Endothelial cell of umbilical vein (primary cell): ENCODE data around the gene GET4. TPM values are rescaled to one million over a fixed set of nuclear protein-coding genes. Genes with fewer than 3 reads are reported as not detected.

Source experiments
- BruUV-seq: library from RNA; stranded (reverse); fragments of 400-500 nt; replicated peaks from 2 replicates; lab custom pipeline; 2021; lab: Mats Ljungman, UMichigan
- CTCF ChIA-PET: fragments of 300-600, 350-600 bp; sonication (Branson Sonifier 250); formaldehyde crosslinking; loops from one replicate; lab custom pipeline; 2021; ENCODE audit warnings: antibody characterized with exemption, inconsistent platforms; lab: Charles Lee
- POLR2A ChIA-PET: fragments of 300-600, 350-600 bp; sonication (Branson Sonifier 250); formaldehyde crosslinking; loops from one replicate; lab custom pipeline; 2021; ENCODE audit warnings: antibody characterized with exemption, inconsistent platforms; lab: Charles Lee
- DNase-seq: peaks from one replicate; pipeline ENCODE4 v3.0.0-alpha.2; 2011; ENCODE audit warnings: low read depth, low spot score
- FAIRE-seq: peaks from 2 replicates; lab custom pipeline; 2011; peaks lifted over from hg19 to GRCh38; lab: Jason Lieb, UNC
- H2AFZ ChIP-seq: 2 replicates; pipeline ENCODE4 v1.6.0; 2012; ENCODE audit warnings: low read depth, low read length, control low read depth, inconsistent platforms
- H3K27ac ChIP-seq: 2 replicates; pipeline ENCODE4 v1.5.1; 2011; ENCODE audit warnings: low read depth, mild to moderate bottlenecking, control low read depth, low read length, moderate library complexity; ENCODE audit not compliant: insufficient read depth
- H3K27me3 ChIP-seq, 2 experiments: 2 replicates each; pipeline versions ENCODE4 v1.6.0 to v1.6.1; 2011; ENCODE audit warnings: low read length in 2 of 2, mixed read lengths in 1 of 2; ENCODE audit not compliant: control insufficient read depth in 2 of 2, insufficient read depth in 2 of 2
- H3K36me3 ChIP-seq, 2 experiments: 2 replicates in 1 of 2; 3 replicates in 1 of 2; pipeline ENCODE4 v1.5.1; 2011; ENCODE audit warnings: low read length in 2 of 2, mild to moderate bottlenecking in 1 of 2, moderate library complexity in 1 of 2; ENCODE audit not compliant: control insufficient read depth in 2 of 2, insufficient read depth in 2 of 2; ENCODE audit errors: extremely low read depth in 1 of 2
- H3K4me1 ChIP-seq: 3 replicates; pipeline ENCODE4 v1.5.1; 2011; ENCODE audit warnings: mild to moderate bottlenecking, low read length; ENCODE audit not compliant: control insufficient read depth, insufficient read depth; ENCODE audit errors: extremely low read depth
- H3K4me2 ChIP-seq: 2 replicates; pipeline ENCODE4 v1.6.1; 2011; ENCODE audit warnings: low read length, control low read depth, mixed read lengths; ENCODE audit not compliant: insufficient read depth
- H3K4me3 ChIP-seq, 3 experiments: fragments of 200-600 bp in 1 of 3; sonication (generic), shearing (Covaris generic) in 1 of 3; replicated peaks in 1 of 3; 2 replicates each; pipeline ENCODE4 v1.5.1; 2011 to 2016; ENCODE audit warnings: control low read depth in 3 of 3, low read length in 3 of 3, mild to moderate bottlenecking in 2 of 3, inconsistent platforms in 1 of 3, low read depth in 1 of 3, moderate library complexity in 1 of 3; ENCODE audit not compliant: insufficient read depth in 1 of 3
- H3K79me2 ChIP-seq: 2 replicates; pipeline ENCODE4 v1.6.0; 2012; ENCODE audit warnings: low read length, inconsistent platforms; ENCODE audit not compliant: control insufficient read depth, insufficient read depth
- H3K9ac ChIP-seq: replicated peaks from 2 replicates; pipeline ENCODE3; 2011; ENCODE audit warnings: low read length, control low read depth; ENCODE audit not compliant: insufficient read depth; ENCODE audit errors: extremely low read depth
- H3K9me1 ChIP-seq: replicated peaks from 3 replicates; pipeline ENCODE4 v1.6.0; 2011; ENCODE audit warnings: mild to moderate bottlenecking, low read length; ENCODE audit not compliant: control insufficient read depth, insufficient read depth; ENCODE audit errors: extremely low read depth
- H3K9me3 ChIP-seq: replicated peaks from 2 replicates; pipeline ENCODE4 v1.5.1; 2012; ENCODE audit warnings: low read length, inconsistent platforms; ENCODE audit not compliant: control insufficient read depth, insufficient read depth
- H4K20me1 ChIP-seq: replicated peaks from 2 replicates; pipeline ENCODE3; 2011; ENCODE audit warnings: mild to moderate bottlenecking, low read length; ENCODE audit not compliant: control insufficient read depth, insufficient read depth; ENCODE audit errors: extremely low read depth
- EZH2 ChIP-seq: IDR thresholded peaks from 2 replicates; pipeline ENCODE4 v1.6.1; 2012; ENCODE audit warnings: borderline replicate concordance, low read depth, mild to moderate bottlenecking, moderate library complexity, low read length, inconsistent platforms; ENCODE audit not compliant: severe bottlenecking
- FOS ChIP-seq: IDR thresholded peaks from 2 replicates; pipeline ENCODE4 v1.6.1; 2011; ENCODE audit warnings: mild to moderate bottlenecking, low read length, moderate library complexity, borderline replicate concordance; ENCODE audit not compliant: insufficient read depth
- GATA2 ChIP-seq: IDR thresholded peaks from 2 replicates; pipeline ENCODE4 v1.7.0; 2011; ENCODE audit warnings: low read depth, mild to moderate bottlenecking, moderate library complexity, mixed read lengths, low read length; ENCODE audit not compliant: insufficient read length, insufficient read depth
- JUN ChIP-seq: IDR thresholded peaks from 2 replicates; pipeline ENCODE4 v1.6.1; 2011; ENCODE audit warnings: borderline replicate concordance, low read depth; ENCODE audit not compliant: insufficient read length, insufficient read depth
- MYC ChIP-seq: IDR thresholded peaks from one replicate; pipeline ENCODE4 v1.6.1; 2011; ENCODE audit warnings: mild to moderate bottlenecking, low read depth, low read length
- POLR2A ChIP-seq: IDR thresholded peaks from 2 replicates; pipeline ENCODE4 v1.6.1; 2012; ENCODE audit warnings: low read depth, mild to moderate bottlenecking, control low read depth, low read length
- POLR2AphosphoS5 ChIP-seq: IDR thresholded peaks from 2 replicates; pipeline ENCODE4 v1.6.1; 2012; ENCODE audit warnings: low read depth, mild to moderate bottlenecking, control low read depth, low read length, moderate library complexity; ENCODE audit not compliant: insufficient read depth
- dilution Hi-C: fragments of 300-500 bp; cut with MboI; formaldehyde crosslinking; loops from one replicate; pipeline ENCODE4 v1.15.0; 2019; ENCODE audit warnings: low sequenced_read_pairs; ENCODE audit not compliant: extremely low pct_ligation_motif_present
- intact Hi-C: fragments of 100-400 bp; cut with micrococcal nuclease; formaldehyde crosslinking; loops from one replicate; pipeline ENCODE4 v1.10.0; 2022
- polyA plus RNA-seq, 4 experiments: library from polyadenylated mRNA; depleted of rRNA in 3 of 4; stranded (reverse) in 3 of 4; unstranded in 1 of 4; fragments of >200 nt; gene quantifications; 2 replicates each; pipeline versions ENCODE4 v1.2.1 to v1.2.3, GENCODE V29; 2011 to 2012; ENCODE audit warnings: missing spikeins in 1 of 4
- total RNA-seq: library from RNA; stranded (reverse); gene quantifications from 2 replicates; pipeline ENCODE4 v1.2.3, GENCODE V29; 2021
- TF ChIP-seq, protein P1 (sequence below): IDR thresholded peaks from 2 replicates; pipeline ENCODE4 v1.6.1; 2011; ENCODE audit not compliant: insufficient read depth, insufficient read length
- TF ChIP-seq, protein P2 (sequence below), 2 donors: IDR thresholded peaks; 1 replicate in 1 of 2; 2 replicates in 1 of 2; pipeline ENCODE4 v1.5.1; 2011; ENCODE audit warnings: low read length in 2 of 2, mild to moderate bottlenecking in 2 of 2, moderate library complexity in 2 of 2, control low read depth in 1 of 2, inconsistent platforms in 1 of 2, low read depth in 1 of 2; ENCODE audit not compliant: insufficient read depth in 1 of 2; ENCODE audit errors: extremely low read depth in 1 of 2

GET4 gene
- total and polyA plus RNA-seq, 2 donors (not counting 3 experiments of a cell fraction or from before 2014, with no cell fraction given), result 48.4 to 58.1 TPM

DNA sequence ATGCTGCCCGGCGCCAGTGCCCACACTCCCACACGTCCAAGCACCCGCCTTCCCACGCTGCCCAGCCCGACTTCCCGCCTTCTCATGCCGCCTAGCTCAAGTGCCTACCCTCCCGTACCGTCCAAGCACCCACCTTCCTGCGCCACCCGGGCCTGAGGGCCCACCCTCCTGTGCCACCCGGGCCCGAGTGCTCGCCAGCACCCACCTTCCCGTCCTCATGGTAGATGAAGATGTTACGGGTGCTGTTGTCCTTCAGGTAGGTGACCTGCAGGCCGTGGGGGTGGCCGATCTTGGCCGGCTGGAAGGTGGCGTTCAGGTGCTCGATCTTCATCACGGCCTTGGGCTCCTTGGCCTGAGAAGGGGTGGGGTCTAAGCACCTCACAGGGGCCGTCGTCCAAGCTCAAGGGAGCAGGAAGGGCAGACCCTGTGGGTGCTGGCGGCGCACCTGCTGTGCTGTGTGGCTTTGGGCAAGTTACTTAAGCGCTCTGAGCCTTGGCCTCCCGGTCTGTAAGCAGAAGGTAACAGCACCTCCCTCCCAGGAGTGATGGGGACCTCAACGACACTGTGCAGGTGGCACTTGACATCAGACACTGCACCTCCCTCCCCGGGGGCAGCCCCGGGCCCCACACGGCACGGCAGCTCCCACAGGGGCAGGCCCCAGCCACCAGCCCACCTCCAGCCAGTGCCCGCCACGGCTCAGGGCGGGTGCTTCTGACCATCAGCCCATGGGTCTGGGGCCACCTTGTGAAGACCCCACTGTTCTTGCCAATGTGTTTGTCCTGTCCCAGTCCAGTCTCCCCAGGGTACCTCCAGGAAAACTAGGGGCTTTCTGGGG is 27.8 kb downstream of the GET4 start:
- ChIA-PET CTCF (no interaction called here), POLR2A (no interaction called here)
- H3K4me2 ChIP-seq, result no peak overlapping the region
- no peak overlapping the region for H2AFZ ChIP-seq
- dilution Hi-C loops (no loop called here), intact Hi-C loops (no loop called here)
- H3K27me3 ChIP-seq, result peaks cover 3 to 5% of the 10 kb centered on the region in 2 experiments
- FAIRE-seq (no peak), DNase-seq (no peak)
- H3K9me1 ChIP-seq, result no peaks in the 10 kb centered on the region
- no peak overlapping the region for H3K4me3 ChIP-seq
- BruUV-seq, result no TSS peak
- no peaks in the 10 kb centered on the region for H3K36me3 ChIP-seq
- no peak overlapping the region for H3K27ac ChIP-seq
- TF ChIP-seq EZH2, result no peak
- TF ChIP-seq, protein P1, sequence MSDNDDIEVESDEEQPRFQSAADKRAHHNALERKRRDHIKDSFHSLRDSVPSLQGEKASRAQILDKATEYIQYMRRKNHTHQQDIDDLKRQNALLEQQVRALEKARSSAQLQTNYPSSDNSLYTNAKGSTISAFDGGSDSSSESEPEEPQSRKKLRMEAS, result no peak
- TF ChIP-seq JUN, result no peak
- TF ChIP-seq, protein P2, sequence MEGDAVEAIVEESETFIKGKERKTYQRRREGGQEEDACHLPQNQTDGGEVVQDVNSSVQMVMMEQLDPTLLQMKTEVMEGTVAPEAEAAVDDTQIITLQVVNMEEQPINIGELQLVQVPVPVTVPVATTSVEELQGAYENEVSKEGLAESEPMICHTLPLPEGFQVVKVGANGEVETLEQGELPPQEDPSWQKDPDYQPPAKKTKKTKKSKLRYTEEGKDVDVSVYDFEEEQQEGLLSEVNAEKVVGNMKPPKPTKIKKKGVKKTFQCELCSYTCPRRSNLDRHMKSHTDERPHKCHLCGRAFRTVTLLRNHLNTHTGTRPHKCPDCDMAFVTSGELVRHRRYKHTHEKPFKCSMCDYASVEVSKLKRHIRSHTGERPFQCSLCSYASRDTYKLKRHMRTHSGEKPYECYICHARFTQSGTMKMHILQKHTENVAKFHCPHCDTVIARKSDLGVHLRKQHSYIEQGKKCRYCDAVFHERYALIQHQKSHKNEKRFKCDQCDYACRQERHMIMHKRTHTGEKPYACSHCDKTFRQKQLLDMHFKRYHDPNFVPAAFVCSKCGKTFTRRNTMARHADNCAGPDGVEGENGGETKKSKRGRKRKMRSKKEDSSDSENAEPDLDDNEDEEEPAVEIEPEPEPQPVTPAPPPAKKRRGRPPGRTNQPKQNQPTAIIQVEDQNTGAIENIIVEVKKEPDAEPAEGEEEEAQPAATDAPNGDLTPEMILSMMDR (IDR thresholded peaks at IDR 0.05; ENCODE audit: extremely low read depth in 1 of 2, insufficient read depth in 1 of 2, low read depth in 1 of 2, low read length in 2 of 2), result no peak
- no peak for TF ChIP-seq FOS
- TF ChIP-seq GATA2, result no peak
- no peak for TF ChIP-seq MYC
- TF ChIP-seq POLR2A, result no peak
- no peak for TF ChIP-seq POLR2AphosphoS5
- no peaks in the 10 kb centered on the region for H4K20me1 ChIP-seq
- H3K4me1 ChIP-seq, result peaks cover 2% of the 10 kb centered on the region
- no peaks in the 10 kb centered on the region for H3K9me3 ChIP-seq
- H3K79me2 ChIP-seq, result no peaks in the 10 kb centered on the region
- no peak overlapping the region for H3K9ac ChIP-seq
